Ishikawa (cell line): Measurements from ENCODE around the gene TDP1.

Experiments used
- EP300 ChIP-seq: IDR thresholded peaks from 2 replicates; pipeline ENCODE4 v1.6.1; 2012; ENCODE audit warnings: borderline replicate concordance
- NFIC ChIP-seq: IDR thresholded peaks from 2 replicates; pipeline ENCODE4 v1.6.1; 2012
- TAF1 ChIP-seq: IDR thresholded peaks from 2 replicates; pipeline ENCODE4 v1.6.1; 2012; ENCODE audit warnings: low read depth, mild to moderate bottlenecking
- YY1 ChIP-seq: IDR thresholded peaks from 2 replicates; pipeline ENCODE4 v1.6.1; 2012; ENCODE audit warnings: low read depth
- TF ChIP-seq, protein P1 (sequence below): IDR thresholded peaks from 2 replicates; pipeline ENCODE4 v1.6.1; 2012

DNA sequence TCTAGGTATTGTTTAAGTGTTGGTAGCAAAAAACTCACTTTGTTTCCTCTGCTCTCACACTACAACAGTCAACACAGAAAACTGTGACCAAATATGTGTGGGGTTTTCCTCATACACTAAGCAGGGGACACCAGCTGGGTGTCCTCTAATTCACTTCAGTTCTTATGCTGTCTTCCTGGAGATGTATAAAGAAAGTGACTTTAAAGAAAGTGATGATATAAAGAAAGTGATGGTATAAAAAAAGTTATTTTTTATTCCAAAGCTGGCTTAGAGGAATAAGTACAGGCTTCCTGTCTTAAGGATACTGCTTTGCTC is 31.4 kb downstream of the TDP1 start:
- no peak for TF ChIP-seq NFIC
- no peak for TF ChIP-seq TAF1
- TF ChIP-seq, protein P1, sequence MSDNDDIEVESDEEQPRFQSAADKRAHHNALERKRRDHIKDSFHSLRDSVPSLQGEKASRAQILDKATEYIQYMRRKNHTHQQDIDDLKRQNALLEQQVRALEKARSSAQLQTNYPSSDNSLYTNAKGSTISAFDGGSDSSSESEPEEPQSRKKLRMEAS, result no peak
- no peak for TF ChIP-seq EP300
- TF ChIP-seq YY1, result no peak
